T-helper 2 cell treated with Interferon-gamma antibody and Interleukin-4, amounts not matched to agents 100 ng/mL and 5 ng/mL, for 36 hours (primary cell): ENCODE measurements around the gene MSL2. TPM values are rescaled to one million over a fixed set of nuclear protein-coding genes. Genes with fewer than 3 reads are reported as not detected.

Experiments
- total RNA-seq: library from RNA; stranded (reverse); gene quantifications from 2 replicates; pipeline ENCODE4 v1.2.3, GENCODE V29; 2022

The MSL2 gene
- total RNA-seq, 1 donor from 2014 or later = 53.3 TPM

Other genes with a start within 250 kb of the MSL2 start
- gene PPP2R3A, start 230.6 kb downstream of the MSL2 start, total RNA-seq = 0.20 TPM in 1 of 2 replicates, not detected in the other
- gene PCCB, start 54.0 kb upstream of the MSL2 start, total RNA-seq = 23.2 and 24.1 TPM in 2 replicates